HEK293 (cell line): Measurements from ENCODE around the gene XYLB.

ENCODE experiments used
- EGR2 ChIP-seq: fragments of 450-650 bp; formaldehyde crosslinking; IDR thresholded peaks from 2 replicates; pipeline ENCODE4 v1.5.1; 2016; ENCODE audit warnings: low read depth, missing biosample characterization, missing genetic modification characterization
- GLIS2 ChIP-seq: fragments of 450-650 bp; formaldehyde crosslinking; IDR thresholded peaks from 2 replicates; pipeline ENCODE4 v1.5.1; 2016; ENCODE audit warnings: missing biosample characterization, missing genetic modification characterization
- KLF1 ChIP-seq: fragments of 450-650 bp; formaldehyde crosslinking; IDR thresholded peaks from 2 replicates; pipeline ENCODE4 v1.5.1; 2016; ENCODE audit warnings: missing biosample characterization, missing genetic modification characterization
- KLF16 ChIP-seq: fragments of 450-650 bp; formaldehyde crosslinking; IDR thresholded peaks from 2 replicates; pipeline ENCODE4 v1.5.1; 2017; ENCODE audit warnings: missing biosample characterization, missing genetic modification characterization
- MZF1 ChIP-seq: fragments of 450-650 bp; formaldehyde crosslinking; IDR thresholded peaks from 2 replicates; pipeline ENCODE4 v1.5.1; 2017; ENCODE audit warnings: missing biosample characterization, missing genetic modification characterization, borderline replicate concordance
- SP3 ChIP-seq: fragments of 450-650 bp; formaldehyde crosslinking; IDR thresholded peaks from 2 replicates; pipeline ENCODE4 v1.5.1; 2016; ENCODE audit warnings: missing biosample characterization, missing genetic modification characterization
- SP7 ChIP-seq: fragments of 450-650 bp; formaldehyde crosslinking; IDR thresholded peaks from 2 replicates; pipeline ENCODE4 v1.5.1; 2016; ENCODE audit warnings: missing biosample characterization, missing genetic modification characterization
- TCF7L2 ChIP-seq: IDR thresholded peaks from 2 replicates; pipeline ENCODE4 v1.6.1; 2011; ENCODE audit warnings: low read depth, mild to moderate bottlenecking, inconsistent platforms, low read length, moderate library complexity, borderline replicate concordance
- ZBTB8A ChIP-seq: fragments of 450-650 bp; formaldehyde crosslinking; IDR thresholded peaks from 2 replicates; pipeline ENCODE4 v1.5.1; 2016; ENCODE audit warnings: missing biosample characterization, missing genetic modification characterization
- ZNF10 ChIP-seq: fragments of 450-650 bp; formaldehyde crosslinking; IDR thresholded peaks from 2 replicates; pipeline ENCODE4 v1.5.1; 2017; ENCODE audit warnings: missing biosample characterization, missing genetic modification characterization
- ZNF266 ChIP-seq: fragments of 450-650 bp; formaldehyde crosslinking; IDR thresholded peaks from 2 replicates; pipeline ENCODE4 v1.5.1; 2016; ENCODE audit warnings: missing biosample characterization, missing genetic modification characterization, low read depth
- ZNF274 ChIP-seq, 2 experiments: fragments of 200-500 bp in 1 of 2; fragments of 450-650 bp in 1 of 2; sonication (Bioruptor generic) in 1 of 2; formaldehyde crosslinking in 1 of 2; IDR thresholded peaks; 2 replicates each; pipeline versions ENCODE4 v1.5.1 to v1.6.1; 2014 to 2016; ENCODE audit warnings: borderline replicate concordance in 1 of 2, inconsistent platforms in 1 of 2, low read length in 1 of 2, missing biosample characterization in 1 of 2, missing genetic modification characterization in 1 of 2
- ZNF292 ChIP-seq: fragments of 450-650 bp; formaldehyde crosslinking; IDR thresholded peaks from 2 replicates; pipeline ENCODE4 v1.5.1; 2016; ENCODE audit warnings: low read depth, missing biosample characterization, missing genetic modification characterization, borderline replicate concordance
- ZNF311 ChIP-seq: fragments of 450-650 bp; formaldehyde crosslinking; IDR thresholded peaks from 2 replicates; pipeline ENCODE4 v1.5.1; 2017; ENCODE audit warnings: missing biosample characterization, missing genetic modification characterization, borderline replicate concordance
- ZNF600 ChIP-seq: fragments of 450-650 bp; formaldehyde crosslinking; IDR thresholded peaks from 2 replicates; pipeline ENCODE4 v1.5.1; 2016; ENCODE audit warnings: missing biosample characterization, missing genetic modification characterization
- ZNF623 ChIP-seq: fragments of 450-650 bp; formaldehyde crosslinking; IDR thresholded peaks from 2 replicates; pipeline ENCODE4 v1.5.1; 2016; ENCODE audit warnings: missing biosample characterization, missing genetic modification characterization
- ZNF670 ChIP-seq: fragments of 450-650 bp; formaldehyde crosslinking; IDR thresholded peaks from 2 replicates; pipeline ENCODE4 v1.5.1; 2016; ENCODE audit warnings: missing biosample characterization, missing genetic modification characterization, low read depth
- ZNF701 ChIP-seq: fragments of 450-650 bp; formaldehyde crosslinking; IDR thresholded peaks from 2 replicates; pipeline ENCODE4 v1.5.1; 2016; ENCODE audit warnings: missing biosample characterization, missing genetic modification characterization
- ZSCAN16 ChIP-seq: fragments of 450-650 bp; formaldehyde crosslinking; IDR thresholded peaks from 2 replicates; pipeline ENCODE4 v1.5.1; 2016; ENCODE audit warnings: missing biosample characterization, missing genetic modification characterization
- ZSCAN30 ChIP-seq: fragments of 450-650 bp; IDR thresholded peaks from 2 replicates; pipeline ENCODE4 v1.5.1; 2018; ENCODE audit warnings: missing biosample characterization, mild to moderate bottlenecking, missing genetic modification characterization, moderate library complexity
- TF ChIP-seq, protein P1 (sequence below): fragments of 450-650 bp; formaldehyde crosslinking; optimal IDR thresholded peaks from 2 replicates; pipeline ENCODE3; 2016; ENCODE audit warnings: missing biosample characterization, mild to moderate bottlenecking, missing genetic modification characterization
- TF ChIP-seq, protein P2 (sequence below): fragments of 450-650 bp; formaldehyde crosslinking; IDR thresholded peaks from 2 replicates; pipeline ENCODE4 v1.5.1; 2016; ENCODE audit warnings: missing biosample characterization, missing genetic modification characterization
- TF ChIP-seq, protein P3 (sequence below): fragments of 450-650 bp; formaldehyde crosslinking; IDR thresholded peaks from 2 replicates; pipeline ENCODE4 v1.5.1; 2016; ENCODE audit warnings: missing biosample characterization, missing genetic modification characterization
- TF ChIP-seq, protein P4 (sequence below): fragments of 450-650 bp; formaldehyde crosslinking; IDR thresholded peaks from 2 replicates; pipeline ENCODE4 v1.5.1; 2016; ENCODE audit warnings: missing biosample characterization, missing genetic modification characterization
- TF ChIP-seq, protein P5 (sequence below): fragments of 450-650 bp; formaldehyde crosslinking; IDR thresholded peaks from 2 replicates; pipeline ENCODE4 v1.5.1; 2016; ENCODE audit warnings: missing biosample characterization, missing genetic modification characterization

XYLB gene

DNA sequence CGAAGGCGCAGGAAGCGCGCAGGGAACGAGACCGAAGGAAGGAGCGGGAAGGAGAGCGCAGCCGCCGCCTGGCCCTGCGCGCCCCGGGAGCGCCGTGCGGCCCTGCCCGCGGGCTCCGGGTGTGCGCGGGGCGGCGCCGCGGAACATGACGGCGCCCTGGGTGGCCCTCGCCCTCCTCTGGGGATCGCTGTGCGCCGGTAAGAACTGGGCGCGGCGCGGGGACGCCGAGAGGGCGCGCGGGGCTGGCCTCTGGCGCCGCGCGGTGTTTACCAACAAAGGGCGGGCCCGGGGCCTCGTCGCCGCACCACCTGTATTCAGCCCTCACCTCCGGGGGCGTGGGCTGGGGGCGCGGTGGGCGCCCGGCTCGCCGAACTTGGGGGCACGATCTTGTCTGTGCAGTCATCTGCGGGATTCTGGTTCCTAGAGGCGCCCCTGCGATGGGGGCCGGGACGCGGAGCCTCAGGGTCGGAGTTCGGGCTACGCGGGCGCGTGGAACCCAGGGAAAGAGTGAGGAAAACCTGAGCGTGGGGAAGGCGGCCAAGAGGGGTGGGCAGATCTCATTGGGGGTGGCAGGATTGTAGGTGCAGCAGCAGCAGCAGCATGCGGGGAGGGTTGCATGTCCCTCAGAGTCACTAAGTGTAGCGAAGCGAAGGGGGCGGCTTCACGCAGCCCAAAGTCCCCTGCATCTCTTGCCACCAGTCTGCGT is 107.7 kb downstream of the XYLB start (continued):
- TF ChIP-seq ZNF600 (tag by site-specific recombination) (0 out of 2 replicates have a peak, but pooled peaks have one; percentile 25), ZNF292 (tag by site-specific recombination) (no peak), ZSCAN30 (tag by site-specific recombination) (no peak), ZNF623 (tag by site-specific recombination) (no peak), GLIS2 (tag by site-specific recombination) (peak; percentile 63), EGR2 (tag by site-specific recombination) (no peak; the same call in 1 of the 2 replicates), ZSCAN16 (tag by site-specific recombination) (no peak), MZF1 (no peak), ZNF701 (tag by site-specific recombination) (no peak), SP7 (tag by site-specific recombination) (no peak), KLF1 (peak; percentile 84), KLF16 (tag by site-specific recombination) (no peak), ZNF311 (tag by site-specific recombination) (no peak), TCF7L2 (no peak), ZBTB8A (tag by site-specific recombination) (peak; percentile 71), SP3 (peak; percentile 43), ZNF10 (tag by site-specific recombination) (no peak), ZNF266 (no peak), ZNF670 (tag by site-specific recombination) (no peak), ZNF274 (IDR thresholded peaks at IDR 0.05; ENCODE audit: low read length) (no peak), ZNF274 (tag by site-specific recombination; IDR thresholded peaks at IDR 0.05; ENCODE audit: borderline replicate concordance) (no peak)
- TF ChIP-seq, protein P1, sequence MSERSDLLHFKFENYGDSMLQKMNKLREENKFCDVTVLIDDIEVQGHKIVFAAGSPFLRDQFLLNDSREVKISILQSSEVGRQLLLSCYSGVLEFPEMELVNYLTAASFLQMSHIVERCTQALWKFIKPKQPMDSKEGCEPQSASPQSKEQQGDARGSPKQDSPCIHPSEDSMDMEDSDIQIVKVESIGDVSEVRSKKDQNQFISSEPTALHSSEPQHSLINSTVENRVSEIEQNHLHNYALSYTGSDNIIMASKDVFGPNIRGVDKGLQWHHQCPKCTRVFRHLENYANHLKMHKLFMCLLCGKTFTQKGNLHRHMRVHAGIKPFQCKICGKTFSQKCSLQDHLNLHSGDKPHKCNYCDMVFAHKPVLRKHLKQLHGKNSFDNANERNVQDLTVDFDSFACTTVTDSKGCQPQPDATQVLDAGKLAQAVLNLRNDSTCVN: peak; percentile 62
- TF ChIP-seq, protein P2, sequence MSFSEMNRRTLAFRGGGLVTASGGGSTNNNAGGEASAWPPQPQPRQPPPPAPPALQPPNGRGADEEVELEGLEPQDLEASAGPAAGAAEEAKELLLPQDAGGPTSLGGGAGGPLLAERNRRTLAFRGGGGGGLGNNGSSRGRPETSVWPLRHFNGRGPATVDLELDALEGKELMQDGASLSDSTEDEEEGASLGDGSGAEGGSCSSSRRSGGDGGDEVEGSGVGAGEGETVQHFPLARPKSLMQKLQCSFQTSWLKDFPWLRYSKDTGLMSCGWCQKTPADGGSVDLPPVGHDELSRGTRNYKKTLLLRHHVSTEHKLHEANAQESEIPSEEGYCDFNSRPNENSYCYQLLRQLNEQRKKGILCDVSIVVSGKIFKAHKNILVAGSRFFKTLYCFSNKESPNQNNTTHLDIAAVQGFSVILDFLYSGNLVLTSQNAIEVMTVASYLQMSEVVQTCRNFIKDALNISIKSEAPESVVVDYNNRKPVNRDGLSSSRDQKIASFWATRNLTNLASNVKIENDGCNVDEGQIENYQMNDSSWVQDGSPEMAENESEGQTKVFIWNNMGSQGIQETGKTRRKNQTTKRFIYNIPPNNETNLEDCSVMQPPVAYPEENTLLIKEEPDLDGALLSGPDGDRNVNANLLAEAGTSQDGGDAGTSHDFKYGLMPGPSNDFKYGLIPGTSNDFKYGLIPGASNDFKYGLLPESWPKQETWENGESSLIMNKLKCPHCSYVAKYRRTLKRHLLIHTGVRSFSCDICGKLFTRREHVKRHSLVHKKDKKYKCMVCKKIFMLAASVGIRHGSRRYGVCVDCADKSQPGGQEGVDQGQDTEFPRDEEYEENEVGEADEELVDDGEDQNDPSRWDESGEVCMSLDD (tag by site-specific recombination): 0 out of 2 replicates have a peak, but pooled peaks have one; percentile 47
- TF ChIP-seq, protein P3, sequence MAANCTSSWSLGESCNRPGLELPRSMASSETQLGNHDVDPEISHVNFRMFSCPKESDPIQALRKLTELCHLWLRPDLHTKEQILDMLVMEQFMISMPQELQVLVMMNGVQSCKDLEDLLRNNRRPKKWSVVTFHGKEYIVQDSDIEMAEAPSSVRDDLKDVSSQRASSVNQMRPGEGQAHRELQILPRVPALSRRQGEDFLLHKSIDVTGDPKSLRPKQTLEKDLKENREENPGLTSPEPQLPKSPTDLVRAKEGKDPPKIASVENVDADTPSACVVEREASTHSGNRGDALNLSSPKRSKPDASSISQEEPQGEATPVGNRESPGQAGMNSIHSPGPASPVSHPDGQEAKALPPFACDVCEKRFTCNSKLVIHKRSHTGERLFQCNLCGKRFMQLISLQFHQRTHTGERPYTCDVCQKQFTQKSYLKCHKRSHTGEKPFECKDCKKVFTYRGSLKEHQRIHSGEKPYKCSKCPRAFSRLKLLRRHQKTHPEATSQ (tag by site-specific recombination): no peak
- TF ChIP-seq, protein P4, sequence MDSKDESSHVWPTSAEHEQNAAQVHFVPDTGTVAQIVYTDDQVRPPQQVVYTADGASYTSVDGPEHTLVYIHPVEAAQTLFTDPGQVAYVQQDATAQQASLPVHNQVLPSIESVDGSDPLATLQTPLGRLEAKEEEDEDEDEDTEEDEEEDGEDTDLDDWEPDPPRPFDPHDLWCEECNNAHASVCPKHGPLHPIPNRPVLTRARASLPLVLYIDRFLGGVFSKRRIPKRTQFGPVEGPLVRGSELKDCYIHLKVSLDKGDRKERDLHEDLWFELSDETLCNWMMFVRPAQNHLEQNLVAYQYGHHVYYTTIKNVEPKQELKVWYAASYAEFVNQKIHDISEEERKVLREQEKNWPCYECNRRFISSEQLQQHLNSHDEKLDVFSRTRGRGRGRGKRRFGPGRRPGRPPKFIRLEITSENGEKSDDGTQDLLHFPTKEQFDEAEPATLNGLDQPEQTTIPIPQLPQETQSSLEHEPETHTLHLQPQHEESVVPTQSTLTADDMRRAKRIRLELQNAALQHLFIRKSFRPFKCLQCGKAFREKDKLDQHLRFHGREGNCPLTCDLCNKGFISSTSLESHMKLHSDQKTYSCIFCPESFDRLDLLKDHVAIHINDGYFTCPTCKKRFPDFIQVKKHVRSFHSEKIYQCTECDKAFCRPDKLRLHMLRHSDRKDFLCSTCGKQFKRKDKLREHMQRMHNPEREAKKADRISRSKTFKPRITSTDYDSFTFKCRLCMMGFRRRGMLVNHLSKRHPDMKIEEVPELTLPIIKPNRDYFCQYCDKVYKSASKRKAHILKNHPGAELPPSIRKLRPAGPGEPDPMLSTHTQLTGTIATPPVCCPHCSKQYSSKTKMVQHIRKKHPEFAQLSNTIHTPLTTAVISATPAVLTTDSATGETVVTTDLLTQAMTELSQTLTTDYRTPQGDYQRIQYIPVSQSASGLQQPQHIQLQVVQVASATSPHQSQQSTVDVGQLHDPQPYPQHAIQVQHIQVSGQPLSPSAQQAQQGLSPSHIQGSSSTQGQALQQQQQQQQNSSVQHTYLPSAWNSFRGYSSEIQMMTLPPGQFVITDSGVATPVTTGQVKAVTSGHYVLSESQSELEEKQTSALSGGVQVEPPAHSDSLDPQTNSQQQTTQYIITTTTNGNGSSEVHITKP: no peak
- TF ChIP-seq, protein P5, sequence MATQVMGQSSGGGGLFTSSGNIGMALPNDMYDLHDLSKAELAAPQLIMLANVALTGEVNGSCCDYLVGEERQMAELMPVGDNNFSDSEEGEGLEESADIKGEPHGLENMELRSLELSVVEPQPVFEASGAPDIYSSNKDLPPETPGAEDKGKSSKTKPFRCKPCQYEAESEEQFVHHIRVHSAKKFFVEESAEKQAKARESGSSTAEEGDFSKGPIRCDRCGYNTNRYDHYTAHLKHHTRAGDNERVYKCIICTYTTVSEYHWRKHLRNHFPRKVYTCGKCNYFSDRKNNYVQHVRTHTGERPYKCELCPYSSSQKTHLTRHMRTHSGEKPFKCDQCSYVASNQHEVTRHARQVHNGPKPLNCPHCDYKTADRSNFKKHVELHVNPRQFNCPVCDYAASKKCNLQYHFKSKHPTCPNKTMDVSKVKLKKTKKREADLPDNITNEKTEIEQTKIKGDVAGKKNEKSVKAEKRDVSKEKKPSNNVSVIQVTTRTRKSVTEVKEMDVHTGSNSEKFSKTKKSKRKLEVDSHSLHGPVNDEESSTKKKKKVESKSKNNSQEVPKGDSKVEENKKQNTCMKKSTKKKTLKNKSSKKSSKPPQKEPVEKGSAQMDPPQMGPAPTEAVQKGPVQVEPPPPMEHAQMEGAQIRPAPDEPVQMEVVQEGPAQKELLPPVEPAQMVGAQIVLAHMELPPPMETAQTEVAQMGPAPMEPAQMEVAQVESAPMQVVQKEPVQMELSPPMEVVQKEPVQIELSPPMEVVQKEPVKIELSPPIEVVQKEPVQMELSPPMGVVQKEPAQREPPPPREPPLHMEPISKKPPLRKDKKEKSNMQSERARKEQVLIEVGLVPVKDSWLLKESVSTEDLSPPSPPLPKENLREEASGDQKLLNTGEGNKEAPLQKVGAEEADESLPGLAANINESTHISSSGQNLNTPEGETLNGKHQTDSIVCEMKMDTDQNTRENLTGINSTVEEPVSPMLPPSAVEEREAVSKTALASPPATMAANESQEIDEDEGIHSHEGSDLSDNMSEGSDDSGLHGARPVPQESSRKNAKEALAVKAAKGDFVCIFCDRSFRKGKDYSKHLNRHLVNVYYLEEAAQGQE (tag by site-specific recombination): no peak
